Measurements from ENCODE around the gene ADAMTS12. TPM values are rescaled to one million over a fixed set of nuclear protein-coding genes. Genes with fewer than 3 reads are reported as not detected.

Gene ADAMTS12
- total RNA-seq, 1 experiment from 2014 or later, result 0.05 TPM

DNA sequence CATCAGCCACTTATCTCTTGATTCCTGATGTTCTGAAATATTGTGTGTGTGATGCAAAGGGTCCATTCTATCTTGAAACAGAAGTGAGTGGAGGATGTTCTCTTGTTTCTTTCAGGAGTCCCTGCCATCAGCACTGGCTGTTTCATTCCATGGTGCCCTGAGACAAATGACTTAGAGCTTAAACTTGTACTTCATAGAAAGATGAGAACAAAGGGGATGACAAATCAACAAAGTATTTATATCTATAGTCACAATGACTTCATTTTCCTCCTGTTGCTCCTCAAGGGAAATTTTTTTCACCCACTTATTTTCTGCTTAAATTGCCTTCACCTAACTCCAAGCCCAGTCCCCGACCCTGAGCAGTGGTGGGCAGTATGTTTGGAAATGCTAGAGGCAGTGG is 279.4 kb downstream of the ADAMTS12 start:
- no peak overlapping the region for H3K4me2 ChIP-seq (ENCODE audit: low read length)
- TF ChIP-seq SP1 (IDR thresholded peaks at IDR 0.05; ENCODE audit: low read depth) (no peak), FOSL1 (IDR thresholded peaks at IDR 0.05; ENCODE audit: low read depth) (no peak)
- TF ChIP-seq, protein P1, sequence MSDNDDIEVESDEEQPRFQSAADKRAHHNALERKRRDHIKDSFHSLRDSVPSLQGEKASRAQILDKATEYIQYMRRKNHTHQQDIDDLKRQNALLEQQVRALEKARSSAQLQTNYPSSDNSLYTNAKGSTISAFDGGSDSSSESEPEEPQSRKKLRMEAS (IDR thresholded peaks at IDR 0.05), result no peak
- H3K9me2 ChIP-seq (ENCODE audit: insufficient read depth), result no peaks in the 10 kb centered on the region
- ATAC-seq, result no peak
- H3K4me1 ChIP-seq (ENCODE audit: control insufficient read depth in 1 of 2, insufficient read depth in 2 of 2, low read length in 2 of 2), result no peaks in the 10 kb centered on the region
- H3K27ac ChIP-seq (ENCODE audit: low read depth, low read length), result no peak overlapping the region
- no peak overlapping the region for H3K4me3 ChIP-seq (replicated peaks in 1 of 2; ENCODE audit: low read depth in 1 of 2, low read length in 2 of 2)
- DNase-seq (ENCODE audit: low read depth, low spot score), result no peak
- no peaks in the 10 kb centered on the region for H3K36me3 ChIP-seq (ENCODE audit: control insufficient read depth in 1 of 2, insufficient read depth in 2 of 2, low read length in 2 of 2)
- no peaks in the 10 kb centered on the region for H3K79me2 ChIP-seq (ENCODE audit: insufficient read depth, low read length)
- ChIA-PET RAD21 (ENCODE audit: low non-redundant PET in 1 of 2, low total read pairs in 2 of 2, uncharacterized antibody in 2 of 2, unreplicated experiment in 2 of 2) (no interaction called here), POLR2A (no interaction called here), CTCF (no interaction called here)
- no peak overlapping the region for H3K9ac ChIP-seq (ENCODE audit: low read length)
- peaks cover 64% of the 10 kb centered on the region for H3K27me3 ChIP-seq (ENCODE audit: insufficient read depth, low read length)
- no peak overlapping the region for H2AFZ ChIP-seq (ENCODE audit: low read depth, low read length, poor library complexity, severe bottlenecking)
- H3K9me3 ChIP-seq (ENCODE audit: control insufficient read depth in 1 of 2, insufficient read depth in 1 of 2, low read depth in 1 of 2, low read length in 2 of 2), result no peaks in the 10 kb centered on the region
- intact Hi-C loops (cut with micrococcal nuclease), result no loop called here
- H4K20me1 ChIP-seq (ENCODE audit: insufficient read depth), result no peaks in the 10 kb centered on the region
- BruUV-seq (replicated peaks), result no TSS peak

DNA sequence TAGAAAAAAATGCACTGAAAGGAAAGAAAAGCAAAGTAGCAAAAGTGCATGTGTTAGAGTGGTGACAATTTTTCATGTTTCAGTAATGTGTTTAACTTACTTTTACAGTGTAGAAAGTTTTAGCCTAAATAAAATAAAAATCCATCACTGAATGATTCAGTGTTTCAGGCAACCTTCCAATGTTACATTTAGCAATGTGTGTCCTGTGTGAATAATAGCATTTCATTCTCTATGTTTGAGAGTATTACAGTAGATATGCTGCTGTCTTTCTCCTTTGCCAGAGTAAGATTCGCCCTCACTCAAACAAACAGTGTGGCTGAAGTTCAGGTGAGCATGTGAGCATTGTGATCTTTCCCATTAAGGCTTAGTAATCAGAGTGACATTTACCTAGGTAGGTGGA is 279.9 kb downstream of the ADAMTS12 start:
- no peak for TF ChIP-seq SIN3A (IDR thresholded peaks at IDR 0.05; ENCODE audit: low read depth)
- TF ChIP-seq, protein P1 (IDR thresholded peaks at IDR 0.05), result no peak
- TF ChIP-seq, protein P2, sequence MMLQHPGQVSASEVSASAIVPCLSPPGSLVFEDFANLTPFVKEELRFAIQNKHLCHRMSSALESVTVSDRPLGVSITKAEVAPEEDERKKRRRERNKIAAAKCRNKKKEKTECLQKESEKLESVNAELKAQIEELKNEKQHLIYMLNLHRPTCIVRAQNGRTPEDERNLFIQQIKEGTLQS (IDR thresholded peaks at IDR 0.05), result no peak
- TF ChIP-seq FOSL1 (IDR thresholded peaks at IDR 0.05; ENCODE audit: low read depth), result no peak
- H3K79me2 ChIP-seq (ENCODE audit: insufficient read depth, low read length), result no peaks in the 10 kb centered on the region
- no peak overlapping the region for H2AFZ ChIP-seq (ENCODE audit: low read depth, low read length, poor library complexity, severe bottlenecking)
- no TSS peak for BruUV-seq (replicated peaks)
- peaks cover 64% of the 10 kb centered on the region for H3K27me3 ChIP-seq (ENCODE audit: insufficient read depth, low read length)
- no peak overlapping the region for H3K27ac ChIP-seq (ENCODE audit: low read depth, low read length)
- POLR2A ChIA-PET, result no interaction called here
- no peaks in the 10 kb centered on the region for H4K20me1 ChIP-seq (ENCODE audit: insufficient read depth)
- ATAC-seq (no peak), DNase-seq (ENCODE audit: low read depth, low spot score) (no peak)
- no peaks in the 10 kb centered on the region for H3K4me1 ChIP-seq (ENCODE audit: control insufficient read depth in 1 of 2, insufficient read depth in 2 of 2, low read length in 2 of 2)
- RAD21 ChIA-PET (ENCODE audit: low non-redundant PET in 1 of 2, low total read pairs in 2 of 2, uncharacterized antibody in 2 of 2, unreplicated experiment in 2 of 2), result no interaction called here
- H3K4me3 ChIP-seq (replicated peaks in 1 of 2; ENCODE audit: low read depth in 1 of 2, low read length in 2 of 2), result no peak overlapping the region
- H3K9me3 ChIP-seq (ENCODE audit: control insufficient read depth in 1 of 2, insufficient read depth in 1 of 2, low read depth in 1 of 2, low read length in 2 of 2), result no peaks in the 10 kb centered on the region
- CTCF ChIA-PET, result no interaction called here
- intact Hi-C loops (cut with micrococcal nuclease), result no loop called here
- no peak overlapping the region for H3K4me2 ChIP-seq (ENCODE audit: low read length)
- no peaks in the 10 kb centered on the region for H3K9me2 ChIP-seq (ENCODE audit: insufficient read depth)
- H3K9ac ChIP-seq (ENCODE audit: low read length), result no peak overlapping the region
- H3K36me3 ChIP-seq (ENCODE audit: control insufficient read depth in 1 of 2, insufficient read depth in 2 of 2, low read length in 2 of 2), result no peaks in the 10 kb centered on the region

All from HCT116 (cell line).